ENCODE data around the gene SGCA. TPM values are rescaled to one million over a fixed set of nuclear protein-coding genes. Genes with fewer than 3 reads are reported as not detected.

SGCA gene
- total RNA-seq, 2 donors from 2014 or later = 1.7 to 2.3 TPM

DNA sequence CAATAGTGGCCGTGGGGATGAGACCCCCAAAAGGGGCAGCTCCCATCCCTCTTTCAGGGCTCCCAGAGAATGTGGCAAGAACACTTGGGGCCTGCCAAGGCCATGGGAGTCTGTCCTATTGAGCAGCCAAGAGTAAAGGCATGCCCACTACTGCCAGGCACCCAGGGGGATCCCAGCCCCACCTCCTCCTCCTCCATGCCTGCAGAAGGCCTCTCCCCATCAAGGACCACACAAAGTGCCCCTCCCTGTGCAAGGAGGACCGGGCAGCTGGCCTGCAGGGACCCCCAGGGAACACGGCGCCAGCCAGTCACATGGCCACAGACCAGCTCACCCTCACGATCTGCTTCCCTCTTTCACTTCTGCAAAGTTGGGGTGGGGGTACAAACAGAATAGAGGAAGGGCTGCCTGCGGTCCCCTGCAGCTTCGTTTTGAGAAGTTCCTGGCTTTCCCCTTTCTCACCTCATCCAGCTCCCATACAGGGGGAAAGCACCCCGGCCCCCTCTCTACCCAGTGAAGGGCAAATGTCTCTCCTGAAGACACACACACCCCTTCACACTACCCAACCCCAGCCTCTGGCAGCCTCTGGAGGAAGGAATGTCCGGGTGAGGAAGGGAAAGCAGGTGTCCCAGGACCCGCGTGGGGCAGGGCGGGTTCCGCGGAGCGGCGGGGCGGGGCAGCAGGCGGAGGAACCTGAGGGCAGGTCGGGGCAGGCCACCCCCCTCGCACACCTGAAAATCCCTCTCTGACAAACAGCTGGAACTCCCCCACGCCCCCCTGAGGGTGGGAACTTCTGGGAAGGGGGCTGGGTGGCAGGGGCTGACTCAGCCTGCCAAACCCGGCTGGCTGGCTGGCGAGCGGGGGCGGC, 17.3 kb upstream of the SGCA start:
- Mint-ChIP-seq H3K27ac (peak overlapping the region; percentile 39), H3K4me3 (peak overlapping the region; percentile 97 to 98), H3K4me1 (ENCODE audit: low read depth) (peaks cover 46% of the 10 kb centered on the region), H3K27me3 (ENCODE audit: low read depth) (no peaks in the 10 kb centered on the region), H3K9me3 (no peaks in the 10 kb centered on the region), H3K36me3 (ENCODE audit: insufficient read depth in 2 of 2) (peaks cover 16 to 21% of the 10 kb centered on the region in 2 donors)
- DNase-seq (peak; percentile 78 to 84), ATAC-seq (replicated peaks in 1 of 2) (peak; percentile 35 to 43)

DNA sequence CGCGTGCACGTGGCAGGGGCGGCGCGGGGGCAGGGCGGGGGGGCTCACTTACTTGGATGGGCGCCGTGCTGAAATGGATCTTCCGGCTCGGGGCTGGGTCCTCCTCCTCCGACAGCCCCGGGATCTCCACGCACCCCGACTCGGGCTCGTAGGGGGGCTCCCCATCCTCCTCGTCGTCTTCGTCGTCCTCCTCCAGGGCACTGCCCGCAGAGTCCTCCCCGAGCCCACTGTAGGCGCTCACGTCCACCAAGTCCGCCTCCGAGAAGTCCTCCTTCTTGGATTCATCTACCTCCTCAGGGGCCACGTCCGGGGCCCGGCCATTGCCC, 16.8 kb upstream of the SGCA start:
- no peaks in the 10 kb centered on the region for H3K9me3 Mint-ChIP-seq
- peak overlapping the region; percentile 81 for H3K27ac Mint-ChIP-seq
- H3K4me3 Mint-ChIP-seq = peak overlapping the region; percentile 97 to 98
- DNase-seq = no peak
- H3K27me3 Mint-ChIP-seq (ENCODE audit: low read depth) = no peaks in the 10 kb centered on the region
- no peak for ATAC-seq (replicated peaks in 1 of 2)
- peaks cover 46% of the 10 kb centered on the region for H3K4me1 Mint-ChIP-seq (ENCODE audit: low read depth)
- H3K36me3 Mint-ChIP-seq (ENCODE audit: insufficient read depth in 2 of 2) = peaks cover 16 to 21% of the 10 kb centered on the region in 2 donors

DNA sequence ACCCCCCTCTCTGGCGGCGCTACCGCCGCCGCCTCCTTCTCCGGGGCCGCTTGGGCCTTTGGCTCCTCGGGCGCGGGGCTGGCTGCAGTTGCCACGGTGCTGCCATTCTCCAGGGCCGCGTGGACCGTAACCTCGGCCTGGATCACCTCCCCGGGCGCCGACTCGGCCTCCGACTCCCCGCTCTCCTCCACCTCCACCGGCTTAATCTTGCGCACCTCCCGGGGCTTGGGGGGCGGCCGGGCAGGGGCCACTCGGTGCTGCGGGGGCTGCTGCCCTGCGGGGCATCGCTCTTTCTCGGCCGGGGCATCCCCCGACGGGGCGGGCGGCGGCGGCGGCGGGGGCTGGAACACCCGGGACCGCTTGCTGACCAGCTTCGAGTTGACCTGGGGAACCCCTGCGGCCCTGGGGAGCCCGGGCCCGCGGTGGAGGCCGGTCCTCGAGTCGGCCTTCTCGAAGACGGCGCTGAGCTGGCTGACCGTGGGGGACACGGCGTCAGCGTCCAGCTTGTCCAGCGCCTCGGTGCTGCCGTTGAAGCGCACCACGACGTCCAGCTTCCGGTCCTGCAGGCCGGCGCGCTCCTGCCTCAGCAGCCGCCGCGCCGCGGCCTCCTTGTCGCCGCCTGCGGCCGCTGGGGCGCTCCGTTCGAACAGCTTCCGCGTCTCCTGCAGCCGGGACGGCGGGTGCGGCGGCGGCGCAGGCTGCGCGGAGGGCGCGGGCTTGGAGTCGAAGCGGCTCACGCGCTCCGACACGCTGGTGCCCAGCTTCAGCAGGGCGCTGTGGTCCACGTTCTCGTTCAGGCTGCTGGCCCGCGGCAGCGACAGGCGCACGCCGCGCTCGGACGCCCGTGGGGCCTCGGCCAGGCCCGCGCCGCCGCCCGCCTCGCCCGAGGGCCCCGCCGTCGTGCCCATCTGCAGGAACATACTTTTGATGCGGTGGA, 16.1 kb upstream of the SGCA start:
- Mint-ChIP-seq H3K27me3 (ENCODE audit: low read depth) (no peaks in the 10 kb centered on the region), H3K36me3 (ENCODE audit: insufficient read depth in 2 of 2) (peaks cover 11 to 15% of the 10 kb centered on the region in 2 donors), H3K9me3 (no peaks in the 10 kb centered on the region), H3K4me3 (peak overlapping the region; percentile 97 to 98), H3K4me1 (ENCODE audit: low read depth) (peaks cover 46% of the 10 kb centered on the region), H3K27ac (no peak overlapping the region)
- DNase-seq (peak; percentile 69 to 70), ATAC-seq (replicated peaks in 1 of 2) (peak; percentile 9 to 10)

DNA sequence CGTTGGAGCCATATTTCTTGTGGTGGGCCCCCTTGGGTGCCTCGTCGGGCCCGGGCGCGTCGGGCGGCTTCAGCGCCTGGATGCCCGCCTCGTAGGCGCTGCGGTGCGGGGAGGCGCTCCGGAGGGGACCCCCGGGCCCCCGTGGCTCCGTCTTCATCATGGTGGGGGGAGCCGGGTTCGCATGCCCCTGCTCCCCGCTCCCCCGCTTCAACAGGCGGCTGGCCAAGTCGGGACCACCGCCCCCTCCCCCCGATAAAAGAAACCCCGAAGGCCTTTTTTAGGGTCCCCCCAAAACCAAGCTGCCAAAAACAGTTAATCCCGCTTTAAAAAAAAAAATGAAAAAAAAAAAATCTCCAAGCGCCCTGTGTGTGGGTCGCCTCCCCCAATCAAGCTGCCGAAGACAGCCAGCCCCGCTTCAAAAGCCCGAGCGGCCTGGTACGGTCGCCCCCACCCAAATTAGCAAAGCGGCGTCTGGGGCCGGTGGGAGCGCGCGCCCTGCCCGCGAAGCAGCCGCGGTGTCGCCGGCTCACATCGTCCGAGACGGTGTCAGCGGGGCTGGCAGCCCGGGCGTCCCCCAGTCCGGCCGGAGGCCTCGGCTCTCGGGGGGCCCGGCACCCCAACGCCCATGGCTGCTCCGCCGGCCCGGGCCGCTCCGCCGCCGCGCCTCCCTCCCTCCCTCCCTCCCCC, 15.3 kb upstream of the SGCA start, which contains the start of gene PPP1R9B:
TSS of gene PPP1R9B (minus strand) at position 324 of the 687 bp plus-strand sequence. CDS start at position 160, 164 bp downstream.
- peaks cover 46% of the 10 kb centered on the region for H3K4me1 Mint-ChIP-seq (ENCODE audit: low read depth)
- H3K9me3 Mint-ChIP-seq = no peaks in the 10 kb centered on the region
- H3K27ac Mint-ChIP-seq = peak within 1 kb of the TSS; percentile 91
- peaks cover 8 to 15% of the 10 kb centered on the region in 2 donors for H3K36me3 Mint-ChIP-seq (ENCODE audit: insufficient read depth in 2 of 2)
- H3K27me3 Mint-ChIP-seq (ENCODE audit: low read depth) = no peaks in the 10 kb centered on the region
- peak; percentile 2 to 4 for ATAC-seq (replicated peaks in 1 of 2)
- no peak for DNase-seq
- peak within 1 kb of the TSS; percentile 97 to 98 for H3K4me3 Mint-ChIP-seq

DNA sequence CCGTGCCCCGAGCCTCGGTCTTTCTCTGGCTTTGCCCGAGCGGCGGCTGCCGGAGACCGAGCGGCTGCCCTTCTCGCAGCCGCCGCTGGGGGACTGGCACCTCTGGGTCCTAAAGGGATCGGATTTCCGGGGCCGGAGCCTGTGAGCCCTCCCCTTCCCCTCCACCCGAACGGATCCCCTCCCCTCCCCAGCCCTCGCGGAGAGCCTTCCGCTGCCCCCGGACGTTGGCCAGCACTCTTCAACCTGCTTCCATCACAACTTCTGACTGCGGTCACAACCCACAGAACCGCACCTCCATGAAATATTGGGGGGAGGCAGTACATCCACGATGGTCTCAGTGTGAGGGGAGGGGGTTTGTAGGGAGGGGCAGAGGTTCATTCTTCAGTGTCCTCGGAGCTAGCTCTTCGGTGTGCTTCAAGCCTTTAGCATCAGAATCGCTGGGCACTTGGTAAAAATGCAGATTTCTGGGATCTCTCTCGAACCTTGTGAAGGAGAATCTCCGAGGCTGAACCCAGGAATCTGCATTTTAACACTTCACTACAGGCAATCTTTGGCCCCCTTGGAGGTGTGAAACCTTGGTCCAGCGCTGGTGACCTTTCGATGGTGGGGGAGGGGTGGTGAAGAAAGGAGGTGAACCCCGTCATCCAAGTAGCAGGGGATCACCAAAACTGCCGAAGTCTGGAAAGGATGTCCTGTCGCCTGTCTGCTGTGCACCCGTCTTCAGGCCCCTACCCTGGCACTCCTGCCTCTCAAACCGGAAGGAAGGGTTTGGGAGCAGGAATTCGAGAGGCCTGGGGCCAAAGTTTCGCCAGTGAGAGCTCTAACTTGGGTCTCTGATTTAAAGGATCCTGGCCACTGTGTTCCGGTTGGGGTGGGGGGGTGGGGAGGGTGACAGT, 14.5 kb upstream of the SGCA start:
- Mint-ChIP-seq H3K27me3 (ENCODE audit: low read depth) (no peaks in the 10 kb centered on the region), H3K4me1 (ENCODE audit: low read depth) (peaks cover 39% of the 10 kb centered on the region), H3K9me3 (no peaks in the 10 kb centered on the region), H3K36me3 (ENCODE audit: insufficient read depth in 2 of 2) (peaks cover 8 to 15% of the 10 kb centered on the region in 2 donors), H3K4me3 (peak overlapping the region; percentile 91 to 92), H3K27ac (peak overlapping the region; percentile 91)
- ATAC-seq (replicated peaks in 1 of 2) (peak; percentile 78 to 79), DNase-seq (peak; percentile 92 to 93)

DNA sequence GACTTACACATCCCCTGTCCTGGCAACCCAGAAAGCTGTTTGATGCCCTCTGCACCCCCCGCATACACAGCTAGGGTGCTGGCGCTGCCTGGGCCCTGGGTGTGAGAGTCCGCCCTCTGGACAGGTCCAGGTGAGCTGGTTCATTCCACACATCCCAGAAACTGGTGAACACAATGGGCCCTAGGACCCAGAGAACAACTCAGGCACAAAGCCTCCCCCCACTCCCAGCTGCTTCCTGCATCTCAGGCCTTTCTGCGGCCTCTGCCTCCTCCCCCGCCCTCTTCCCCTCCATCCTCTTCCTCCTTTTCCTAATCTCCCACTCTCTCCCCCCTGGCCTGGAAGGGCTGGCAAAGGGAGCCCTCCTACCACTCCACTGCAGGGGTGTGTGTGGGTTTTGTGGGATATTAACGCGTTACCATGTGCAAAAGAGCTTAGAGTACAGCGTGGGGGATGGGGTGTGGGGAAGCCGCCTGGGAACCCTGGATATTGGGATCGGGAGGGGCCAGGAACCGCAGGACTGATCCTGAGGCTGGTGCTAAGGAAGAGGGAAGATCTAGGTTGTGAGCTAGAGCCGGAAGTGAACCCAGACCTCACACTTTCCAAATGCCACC, 13.8 kb upstream of the SGCA start:
- Mint-ChIP-seq H3K4me1 (ENCODE audit: low read depth) (peaks cover 31% of the 10 kb centered on the region), H3K36me3 (ENCODE audit: insufficient read depth in 2 of 2) (peaks cover 6 to 9% of the 10 kb centered on the region in 2 donors), H3K4me3 (peak overlapping the region; percentile 91 to 92), H3K27ac (peak overlapping the region; percentile 82), H3K9me3 (no peaks in the 10 kb centered on the region), H3K27me3 (ENCODE audit: low read depth) (no peaks in the 10 kb centered on the region)
- peak; percentile 55 to 70 for DNase-seq
- peak; percentile 12 to 25 for ATAC-seq (replicated peaks in 1 of 2)

DNA sequence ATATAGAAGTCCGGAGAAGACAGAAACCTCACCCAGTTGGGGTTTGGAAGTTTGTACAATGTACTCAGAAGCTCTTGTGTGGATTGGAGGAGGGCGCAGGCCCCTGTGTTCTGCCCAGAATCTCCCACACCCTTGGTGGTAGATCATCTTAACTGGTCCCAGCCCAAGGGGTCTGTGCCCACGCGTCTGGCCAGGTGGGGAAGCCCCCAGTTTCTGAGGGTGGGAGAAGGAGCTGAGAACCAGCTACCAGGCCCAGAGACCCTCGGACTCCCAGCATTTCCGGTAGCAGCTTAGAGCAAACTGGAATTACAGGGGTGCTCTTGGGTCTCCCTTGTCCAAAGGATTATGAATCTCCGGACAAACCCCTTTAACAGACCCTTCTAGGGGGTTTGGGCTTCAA, 13.1 kb upstream of the SGCA start:
- H3K36me3 Mint-ChIP-seq (ENCODE audit: insufficient read depth in 2 of 2) = peaks cover 6% of the 10 kb centered on the region in 2 donors
- H3K27me3 Mint-ChIP-seq (ENCODE audit: low read depth) = no peaks in the 10 kb centered on the region
- no peaks in the 10 kb centered on the region for H3K9me3 Mint-ChIP-seq
- H3K4me3 Mint-ChIP-seq = peak overlapping the region; percentile 91 to 92
- peaks cover 29% of the 10 kb centered on the region for H3K4me1 Mint-ChIP-seq (ENCODE audit: low read depth)
- no peak for ATAC-seq (replicated peaks in 1 of 2)
- no peak for DNase-seq
- H3K27ac Mint-ChIP-seq = peak overlapping the region; percentile 82

DNA sequence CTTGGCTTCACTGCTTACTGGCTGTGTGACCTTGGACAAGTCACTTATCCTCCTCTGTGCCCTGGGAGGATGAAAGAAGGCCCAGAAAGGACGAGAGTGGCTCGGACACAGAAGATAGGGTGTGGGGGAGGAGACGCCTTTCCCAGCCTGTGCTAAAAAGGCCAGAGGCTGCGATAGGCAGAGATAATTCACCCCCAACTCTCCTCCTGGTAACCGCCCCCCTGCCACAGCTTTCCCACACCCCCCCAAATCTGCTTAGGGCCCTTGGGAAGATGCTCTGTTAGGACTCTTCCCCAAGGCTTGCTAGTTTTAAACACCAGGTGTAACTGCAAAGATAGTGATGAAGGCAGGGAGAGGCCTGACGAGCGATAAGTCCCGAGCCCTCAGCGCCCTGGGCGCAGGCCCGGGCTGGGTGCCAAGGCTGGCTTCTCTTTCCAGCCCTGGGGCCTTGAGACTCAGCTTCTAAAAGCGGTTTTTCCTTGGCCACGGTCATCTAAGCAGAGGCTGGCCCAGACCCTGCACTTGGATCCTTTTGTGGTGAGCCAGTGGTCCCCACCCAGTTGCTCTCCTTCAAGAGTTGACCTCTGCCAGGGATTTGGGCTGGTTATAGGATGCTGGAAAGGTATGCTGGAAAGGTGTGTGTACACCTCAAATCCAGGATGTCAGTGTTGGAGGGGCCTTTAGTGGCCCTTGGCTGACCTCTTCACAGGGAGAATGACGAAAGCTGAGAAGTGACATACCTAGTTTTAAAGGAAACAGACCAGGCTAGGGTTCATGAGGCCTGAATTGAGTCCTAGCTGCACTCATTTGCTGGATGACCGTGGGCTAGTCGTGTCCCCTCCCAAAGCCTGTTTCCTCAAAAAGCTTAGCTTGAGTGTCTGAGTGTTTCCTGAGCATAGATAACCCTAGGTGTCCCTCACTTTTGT, 11.9 kb upstream of the SGCA start:
- no peak for DNase-seq
- Mint-ChIP-seq H3K27me3 (ENCODE audit: low read depth) (no peaks in the 10 kb centered on the region), H3K27ac (no peak overlapping the region), H3K4me3 (no peak overlapping the region), H3K4me1 (ENCODE audit: low read depth) (peaks cover 38% of the 10 kb centered on the region), H3K9me3 (no peaks in the 10 kb centered on the region), H3K36me3 (ENCODE audit: insufficient read depth in 2 of 2) (peaks cover 1 to 2% of the 10 kb centered on the region in 2 donors)
- ATAC-seq (replicated peaks in 1 of 2) = no peak

DNA sequence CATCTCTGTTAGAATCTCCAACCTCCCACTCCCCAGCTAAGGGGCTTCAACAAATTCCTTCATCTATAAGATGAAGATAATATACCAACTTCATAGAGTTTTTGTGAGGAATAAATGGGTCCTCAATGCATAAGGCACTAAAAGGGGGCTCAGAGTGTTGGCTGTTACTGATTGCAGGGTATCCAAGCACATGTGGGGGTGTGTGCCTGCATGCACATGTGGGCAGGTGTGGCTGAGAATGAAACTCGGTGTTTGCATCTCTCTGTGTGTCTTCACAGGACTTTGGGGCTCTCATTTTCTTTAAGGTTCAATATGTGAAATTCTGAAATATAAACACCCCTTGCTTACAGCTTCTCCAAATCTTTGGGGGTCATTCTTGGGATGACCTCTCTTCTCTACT, 11.2 kb upstream of the SGCA start:
- ATAC-seq (replicated peaks in 1 of 2) (no peak), DNase-seq (no peak)
- Mint-ChIP-seq H3K4me3 (peak overlapping the region; percentile 14 to 34), H3K36me3 (ENCODE audit: insufficient read depth in 2 of 2) (no peaks in the 10 kb centered on the region), H3K4me1 (ENCODE audit: low read depth) (peaks cover 38% of the 10 kb centered on the region), H3K9me3 (no peaks in the 10 kb centered on the region), H3K27me3 (ENCODE audit: low read depth) (no peaks in the 10 kb centered on the region), H3K27ac (no peak overlapping the region)

DNA sequence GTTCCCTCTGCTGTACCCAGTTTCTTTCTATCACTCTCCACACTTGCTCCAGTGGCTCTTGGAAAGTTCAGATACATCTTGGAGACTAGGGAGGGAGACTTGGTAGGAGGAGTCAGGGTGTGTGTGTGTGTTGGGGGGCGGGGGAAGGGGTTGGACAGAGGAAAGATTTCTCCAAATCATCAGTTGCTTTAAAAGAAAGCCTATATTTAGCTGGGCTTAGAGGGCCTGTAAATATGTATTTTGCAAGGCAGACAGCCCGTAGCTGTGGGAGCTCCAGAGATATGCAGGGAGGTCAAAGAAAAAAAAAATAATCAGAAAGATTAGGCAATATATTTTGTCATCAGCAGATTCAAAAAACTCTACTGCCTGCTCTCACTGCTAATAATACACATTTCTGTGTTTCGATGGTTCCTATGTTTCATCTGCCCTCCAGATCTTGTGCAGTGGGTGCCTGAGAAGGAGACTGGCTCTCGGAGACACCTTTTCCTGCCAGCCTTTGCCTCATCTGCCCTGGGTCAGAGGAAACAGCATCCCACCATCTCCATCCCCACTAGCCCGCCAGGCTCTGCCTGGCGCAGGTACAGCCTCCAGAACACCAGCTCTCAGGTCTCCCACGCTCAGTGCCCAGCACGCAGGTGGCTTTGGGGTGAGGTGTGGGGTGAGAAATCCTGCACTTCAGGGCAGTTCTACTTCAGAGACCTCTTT, 10.5 kb upstream of the SGCA start:
- Mint-ChIP-seq H3K36me3 (ENCODE audit: insufficient read depth in 2 of 2) (no peaks in the 10 kb centered on the region), H3K4me3 (peak overlapping the region; percentile 14 to 34), H3K27ac (no peak overlapping the region), H3K9me3 (no peaks in the 10 kb centered on the region), H3K27me3 (ENCODE audit: low read depth) (no peaks in the 10 kb centered on the region), H3K4me1 (ENCODE audit: low read depth) (peaks cover 38% of the 10 kb centered on the region)
- no peak for DNase-seq
- ATAC-seq (replicated peaks in 1 of 2) = no peak
